ENCODE results near the gene PARP15. TPM values are rescaled to one million over a fixed set of nuclear protein-coding genes. Genes with fewer than 3 reads are reported as not detected.

The PARP15 gene
- total and polyA plus RNA-seq, 2 donors (not counting 3 experiments of a cell fraction or from before 2014, with no cell fraction given), result 0.81 to 1.4 TPM

DNA sequence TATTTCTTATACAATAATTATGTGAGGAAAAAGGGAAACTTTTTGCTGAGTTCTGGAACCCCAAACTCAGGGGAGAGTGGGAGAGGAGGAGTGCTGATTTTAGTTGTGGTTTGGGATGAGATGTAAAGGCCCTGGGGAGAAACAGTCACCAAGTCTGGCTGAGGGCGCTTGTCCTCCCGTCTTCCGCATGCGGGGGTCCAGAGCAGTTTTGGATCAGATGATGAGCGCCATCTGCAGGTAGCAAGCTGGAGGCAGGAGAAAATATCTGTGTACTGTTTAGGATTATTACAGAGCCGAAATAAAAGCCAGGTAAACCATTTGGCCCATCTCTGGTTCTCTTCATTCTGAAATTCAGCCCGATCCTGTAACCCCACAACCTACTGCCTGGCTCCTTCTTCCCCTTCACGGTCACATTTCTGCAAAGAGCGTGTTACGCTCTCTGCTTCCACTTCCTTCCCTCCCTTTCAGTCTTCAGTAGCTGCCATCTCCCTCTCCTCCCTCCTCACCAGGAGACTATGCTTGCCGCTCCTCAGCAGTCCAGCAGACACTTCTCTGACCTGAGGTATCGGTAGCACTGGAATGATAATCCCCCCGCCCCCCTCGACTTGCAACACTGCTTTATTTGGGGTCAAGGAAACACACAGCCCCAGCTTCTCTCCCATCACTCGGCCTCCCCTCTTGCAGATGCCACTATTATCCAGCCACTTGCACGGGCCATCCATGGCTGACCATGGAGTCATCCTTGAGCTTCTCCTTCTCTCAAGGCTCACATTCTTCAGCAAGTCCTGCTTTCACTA, 101.8 kb downstream of the PARP15 start:
- DNase-seq (ENCODE audit: low read depth, low spot score) (peak; percentile 79), FAIRE-seq (peak; percentile 85)
- dilution Hi-C loops (cut with MboI; ENCODE audit: extremely low pct_ligation_motif_present, low sequenced_read_pairs), result no loop called here
- Histone ChIP-seq H3K36me3 (ENCODE audit: control insufficient read depth in 2 of 2, extremely low read depth in 1 of 2, insufficient read depth in 2 of 2, low read length in 2 of 2) (no peaks in the 10 kb centered on the region), H3K27ac (ENCODE audit: insufficient read depth, low read depth, low read length) (peak overlapping the region; percentile 65), H4K20me1 (replicated peaks; ENCODE audit: control insufficient read depth, extremely low read depth, insufficient read depth, low read length) (no peaks in the 10 kb centered on the region), H3K27me3 (ENCODE audit: control insufficient read depth in 2 of 2, insufficient read depth in 2 of 2, low read length in 2 of 2) (no peaks in the 10 kb centered on the region), H3K4me1 (ENCODE audit: control insufficient read depth, extremely low read depth, insufficient read depth, low read length) (peaks cover 20% of the 10 kb centered on the region), H3K79me2 (ENCODE audit: control insufficient read depth, insufficient read depth, low read length) (no peaks in the 10 kb centered on the region), H3K4me3 (replicated peaks in 1 of 3; ENCODE audit: insufficient read depth in 1 of 3, low read depth in 1 of 3, low read length in 3 of 3) (peak overlapping the region in 2 of 3 experiments; percentile 6 to 8), H3K4me2 (ENCODE audit: insufficient read depth, low read length) (peak overlapping the region; percentile 95), H2AFZ (ENCODE audit: low read depth, low read length) (peak overlapping the region; percentile 99), H3K9me3 (replicated peaks; ENCODE audit: control insufficient read depth, insufficient read depth, low read length) (no peaks in the 10 kb centered on the region), H3K9me1 (replicated peaks; ENCODE audit: control insufficient read depth, extremely low read depth, insufficient read depth, low read length) (no peaks in the 10 kb centered on the region), H3K9ac (replicated peaks; ENCODE audit: extremely low read depth, insufficient read depth, low read length) (peak overlapping the region; percentile 77)
- intact Hi-C loops (cut with micrococcal nuclease), result loop anchor here (1.0 to 10.0 kb wide), 7 partner anchors 115 to 1133 kb away; partner anchors contain the start of genes DTX3L, KPNA1 and PARP9
- POLR2A ChIA-PET, result interaction anchor here (1.4 kb wide), 1 partner anchor 286 kb away, joined by 4 read pairs; no protein-coding TSS in a partner anchor
- CTCF ChIA-PET, result interaction anchor here (0.7 to 5.5 kb wide), 38 partner anchors 9 to 1133 kb away, joined by 3 to 129 read pairs (median 4); partner anchors contain the start of genes DTX3L, FAM162A, HSPBAP1 and KPNA1
- TF ChIP-seq, protein P1, sequence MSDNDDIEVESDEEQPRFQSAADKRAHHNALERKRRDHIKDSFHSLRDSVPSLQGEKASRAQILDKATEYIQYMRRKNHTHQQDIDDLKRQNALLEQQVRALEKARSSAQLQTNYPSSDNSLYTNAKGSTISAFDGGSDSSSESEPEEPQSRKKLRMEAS (IDR thresholded peaks at IDR 0.05; ENCODE audit: insufficient read depth, insufficient read length), result no peak
- TF ChIP-seq EZH2 (IDR thresholded peaks at IDR 0.05; ENCODE audit: borderline replicate concordance, low read depth, low read length, severe bottlenecking) (no peak), POLR2AphosphoS5 (IDR thresholded peaks at IDR 0.05; ENCODE audit: insufficient read depth, low read depth, low read length) (no peak), GATA2 (IDR thresholded peaks at IDR 0.05; ENCODE audit: insufficient read depth, insufficient read length, low read depth, low read length) (no peak)
- TF ChIP-seq, protein P2, sequence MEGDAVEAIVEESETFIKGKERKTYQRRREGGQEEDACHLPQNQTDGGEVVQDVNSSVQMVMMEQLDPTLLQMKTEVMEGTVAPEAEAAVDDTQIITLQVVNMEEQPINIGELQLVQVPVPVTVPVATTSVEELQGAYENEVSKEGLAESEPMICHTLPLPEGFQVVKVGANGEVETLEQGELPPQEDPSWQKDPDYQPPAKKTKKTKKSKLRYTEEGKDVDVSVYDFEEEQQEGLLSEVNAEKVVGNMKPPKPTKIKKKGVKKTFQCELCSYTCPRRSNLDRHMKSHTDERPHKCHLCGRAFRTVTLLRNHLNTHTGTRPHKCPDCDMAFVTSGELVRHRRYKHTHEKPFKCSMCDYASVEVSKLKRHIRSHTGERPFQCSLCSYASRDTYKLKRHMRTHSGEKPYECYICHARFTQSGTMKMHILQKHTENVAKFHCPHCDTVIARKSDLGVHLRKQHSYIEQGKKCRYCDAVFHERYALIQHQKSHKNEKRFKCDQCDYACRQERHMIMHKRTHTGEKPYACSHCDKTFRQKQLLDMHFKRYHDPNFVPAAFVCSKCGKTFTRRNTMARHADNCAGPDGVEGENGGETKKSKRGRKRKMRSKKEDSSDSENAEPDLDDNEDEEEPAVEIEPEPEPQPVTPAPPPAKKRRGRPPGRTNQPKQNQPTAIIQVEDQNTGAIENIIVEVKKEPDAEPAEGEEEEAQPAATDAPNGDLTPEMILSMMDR (IDR thresholded peaks at IDR 0.05; ENCODE audit: extremely low read depth in 1 of 2, insufficient read depth in 1 of 2, low read depth in 1 of 2, low read length in 2 of 2), result peak; percentile 75 to 80
- BruUV-seq (replicated peaks), result no TSS peak

All from endothelial cell of umbilical vein (primary cell).